ENCODE data around the gene SCG5.
A peak's percentile ranks its signal among the peaks of the same experiment; 100 is the strongest.

SCG5 gene

GRCh38 chr15:32691689-32692038, 50.2 kb downstream of the SCG5 start:
- no peak overlapping the region for H3K4me3 ChIP-seq
- H4K20me1 ChIP-seq, result no peaks in the 10 kb centered on the region
- TF ChIP-seq Cebpa-rat (IDR thresholded peaks at IDR 0.05), result no peak
- H3K27ac ChIP-seq, result no peak overlapping the region
- H3K36me3 ChIP-seq, result no peaks in the 10 kb centered on the region
- no peak overlapping the region for H3K9ac ChIP-seq
- peaks cover 0 to 1% (median 0%) of the 10 kb centered on the region in 11 experiments; a peak in 1 of 22 replicates for H3K9me3 ChIP-seq (replicated peaks in 1 of 11)
- H3K4me2 ChIP-seq, result no peak overlapping the region
- peaks cover 0 to 13% (median 0%) of the 10 kb centered on the region in 10 experiments; a peak in 1 of 20 replicates for H3K4me1 ChIP-seq
- H3K27me3 ChIP-seq, result no peaks in the 10 kb centered on the region

GRCh38 chr15:32692286-32692685, 50.8 kb downstream of the SCG5 start:
- no peak overlapping the region for H3K27ac ChIP-seq
- no peaks in the 10 kb centered on the region for H3K9me3 ChIP-seq (replicated peaks in 1 of 11)
- no peak overlapping the region for H3K4me2 ChIP-seq
- no peaks in the 10 kb centered on the region for H3K36me3 ChIP-seq
- no peaks in the 10 kb centered on the region for H4K20me1 ChIP-seq
- H3K27me3 ChIP-seq, result no peaks in the 10 kb centered on the region
- H3K4me3 ChIP-seq, result no peak overlapping the region
- no peak overlapping the region for H3K9ac ChIP-seq
- H3K4me1 ChIP-seq, result peaks cover 0 to 7% (median 0%) of the 10 kb centered on the region in 10 experiments; a peak in 1 of 20 replicates
- TF ChIP-seq Cebpa-rat (IDR thresholded peaks at IDR 0.05), result no peak

GRCh38 chr15:32694222-32694983, 52.9 kb downstream of the SCG5 start:
- H3K4me3 ChIP-seq, result no peak overlapping the region
- no peak overlapping the region for H3K9ac ChIP-seq
- H3K27ac ChIP-seq, result no peak overlapping the region
- no peaks in the 10 kb centered on the region for H4K20me1 ChIP-seq
- peaks cover 0 to 9% (median 5%) of the 10 kb centered on the region in 11 experiments; a peak in 8 of 22 replicates for H3K9me3 ChIP-seq (replicated peaks in 1 of 11)
- H3K27me3 ChIP-seq, result no peaks in the 10 kb centered on the region
- no peaks in the 10 kb centered on the region for H3K36me3 ChIP-seq
- TF ChIP-seq Cebpa-rat (IDR thresholded peaks at IDR 0.05), result no peak
- H3K4me2 ChIP-seq, result no peak overlapping the region
- 0 out of 20 replicates have a peak, but pooled peaks cover 0 to 5% (median 0%) of the 10 kb centered on the region in 10 experiments for H3K4me1 ChIP-seq

- Histone ChIP-seq H3K4me3 (no peak overlapping the region), H3K9ac (no peak overlapping the region), H3K36me3 (no peaks in the 10 kb centered on the region), H3K4me2 (no peak overlapping the region), H3K4me1 (peaks cover 0 to 21% (median 16%) of the 10 kb centered on the region in 10 experiments; a peak in 15 of 20 replicates), H3K27me3 (no peaks in the 10 kb centered on the region), H4K20me1 (no peaks in the 10 kb centered on the region), H3K9me3 (replicated peaks in 1 of 11) (peaks cover 0 to 30% (median 14%) of the 10 kb centered on the region in 11 experiments; a peak in 11 of 22 replicates), H3K27ac (no peak overlapping the region)
- TF ChIP-seq Cebpa-rat (IDR thresholded peaks at IDR 0.05), result no peak
Observed at GRCh38 chr15:32698773-32699390, 57.4 kb downstream of the SCG5 start.

GRCh38 chr15:32700501-32701150, 59.1 kb downstream of the SCG5 start:
- Histone ChIP-seq H4K20me1 (no peaks in the 10 kb centered on the region), H3K27me3 (no peaks in the 10 kb centered on the region), H3K9me3 (replicated peaks in 1 of 11) (peaks cover 0 to 30% (median 14%) of the 10 kb centered on the region in 11 experiments; a peak in 11 of 22 replicates), H3K4me1 (peaks cover 0 to 30% (median 19%) of the 10 kb centered on the region in 10 experiments; a peak in 16 of 20 replicates), H3K9ac (no peak overlapping the region), H3K36me3 (no peaks in the 10 kb centered on the region), H3K4me3 (no peak overlapping the region), H3K4me2 (peak overlapping the region in 5 of 11 experiments; percentile 16 to 58 (median 48); a peak in 6 of 22 replicates), H3K27ac (no peak overlapping the region)
- TF ChIP-seq Cebpa-rat (IDR thresholded peaks at IDR 0.05), result no peak

- H3K36me3 ChIP-seq, result no peaks in the 10 kb centered on the region
- H3K9ac ChIP-seq, result no peak overlapping the region
- no peaks in the 10 kb centered on the region for H4K20me1 ChIP-seq
- H3K4me3 ChIP-seq, result no peak overlapping the region
- peaks cover 0 to 30% (median 14%) of the 10 kb centered on the region in 11 experiments; a peak in 11 of 22 replicates for H3K9me3 ChIP-seq (replicated peaks in 1 of 11)
- H3K4me1 ChIP-seq, result peaks cover 0 to 37% (median 21%) of the 10 kb centered on the region in 10 experiments; a peak in 16 of 20 replicates
- no peak for TF ChIP-seq Cebpa-rat (IDR thresholded peaks at IDR 0.05)
- H3K27me3 ChIP-seq, result no peaks in the 10 kb centered on the region
- no peak overlapping the region for H3K27ac ChIP-seq
- H3K4me2 ChIP-seq, result peak overlapping the region in 10 of 11 experiments; percentile 16 to 58 (median 47); a peak in 15 of 22 replicates
Observed at GRCh38 chr15:32701863-32702262, 60.4 kb downstream of the SCG5 start.

GRCh38 chr15:32704395-32704981, 63.0 kb downstream of the SCG5 start:
- H3K4me3 ChIP-seq, result no peak overlapping the region
- peak overlapping the region in 3 of 11 experiments; percentile 38 to 57 (median 45); a peak in 3 of 22 replicates for H3K4me2 ChIP-seq
- H3K27ac ChIP-seq, result no peak overlapping the region
- no peak overlapping the region for H3K9ac ChIP-seq
- H3K9me3 ChIP-seq (replicated peaks in 1 of 11), result peaks cover 0 to 22% (median 5%) of the 10 kb centered on the region in 11 experiments; a peak in 11 of 22 replicates
- no peaks in the 10 kb centered on the region for H3K36me3 ChIP-seq
- peaks cover 0 to 37% (median 21%) of the 10 kb centered on the region in 10 experiments; a peak in 16 of 20 replicates for H3K4me1 ChIP-seq
- no peaks in the 10 kb centered on the region for H3K27me3 ChIP-seq
- no peaks in the 10 kb centered on the region for H4K20me1 ChIP-seq
- no peak for TF ChIP-seq Cebpa-rat (IDR thresholded peaks at IDR 0.05)

- H3K27ac ChIP-seq, result peak overlapping the region in 1 of 11 experiments; percentile 3; a peak in 1 of 22 replicates
- peaks cover 0 to 37% (median 21%) of the 10 kb centered on the region in 10 experiments; a peak in 16 of 20 replicates for H3K4me1 ChIP-seq
- H3K36me3 ChIP-seq, result no peaks in the 10 kb centered on the region
- TF ChIP-seq Cebpa-rat (IDR thresholded peaks at IDR 0.05), result no peak
- no peaks in the 10 kb centered on the region for H4K20me1 ChIP-seq
- H3K27me3 ChIP-seq, result no peaks in the 10 kb centered on the region
- peak overlapping the region in 6 of 11 experiments; percentile 11 to 57 (median 42); a peak in 10 of 22 replicates for H3K4me2 ChIP-seq
- peaks cover 0 to 13% (median 3%) of the 10 kb centered on the region in 11 experiments; a peak in 8 of 22 replicates for H3K9me3 ChIP-seq (replicated peaks in 1 of 11)
- no peak overlapping the region for H3K9ac ChIP-seq
- H3K4me3 ChIP-seq, result no peak overlapping the region
Observed at GRCh38 chr15:32705446-32705845, 63.9 kb downstream of the SCG5 start.

All from BLaER1 treated with 17β-estradiol and CSF1 and Interleukin-3, amounts not matched to agents 10 nM and 100 nM (cell line).